HG02884 (cell line): ENCODE measurements around the gene OR13C9.
"Not testable (repeated sequence)": the region's sequence is repeated elsewhere in the genome, so short reads cannot be mapped to it uniquely, and the experiment has no call there.

ENCODE experiments used
- ATAC-seq: cut with Tn5 transposase; IDR thresholded peaks from one replicate; pipeline ENCODE4 v1.9.1; 2021; ENCODE audit warnings: mild to moderate bottlenecking, moderate library complexity; ENCODE audit not compliant: unreplicated experiment

The OR13C9 gene

GRCh38 chr9:104618104-104618503 is at the start of gene OR13C9:
Gene OR13C9 (minus strand): TSS chr9:104618204. CDS start chr9:104618204, 0 bp downstream.
- ATAC-seq, result no peak

GRCh38 chr9:104658496-104659195 is 40.6 kb upstream of the OR13C9 start:
- ATAC-seq, result no peak

GRCh38 chr9:104635456-104635855 is 17.5 kb upstream of the OR13C9 start:
- ATAC-seq, result no peak

GRCh38 chr9:104633976-104634520 is 16.0 kb upstream of the OR13C9 start:
- ATAC-seq, result no peak

- not testable (repeated sequence) for ATAC-seq
These were observed 8.0 kb upstream of the OR13C9 start for GRCh38 chr9:104625964-104626363.

GRCh38 chr9:104617418-104617817 is 586 bp downstream of the OR13C9 start:
- ATAC-seq, result no peak

GRCh38 chr9:104611213-104611612 is 6.8 kb downstream of the OR13C9 start:
- no peak for ATAC-seq

GRCh38 chr9:104608336-104608735 is 9.7 kb downstream of the OR13C9 start:
- no peak for ATAC-seq

- ATAC-seq, result no peak
These were observed 11.9 kb downstream of the OR13C9 start for GRCh38 chr9:104606152-104606551.

- not testable (repeated sequence) for ATAC-seq
These were observed 12.5 kb downstream of the OR13C9 start, which contains the start of gene OR13C2 for GRCh38 chr9:104605527-104605926. Gene OR13C2 (minus strand): TSS chr9:104605627. CDS start chr9:104605627, 0 bp downstream.

- no peak for ATAC-seq
These were observed 13.2 kb downstream of the OR13C9 start for GRCh38 chr9:104604801-104605200.

GRCh38 chr9:104599313-104599712 is 18.7 kb downstream of the OR13C9 start, which contains the start of gene OR13C5:
Gene OR13C5 (minus strand): TSS chr9:104599413. CDS start chr9:104599413, 0 bp downstream.
- not testable (repeated sequence) for ATAC-seq

- not testable (repeated sequence) for ATAC-seq
These were observed 19.3 kb downstream of the OR13C9 start for GRCh38 chr9:104598749-104599148.

GRCh38 chr9:104589626-104590025 is 28.4 kb downstream of the OR13C9 start:
- ATAC-seq, result no peak

- no peak for ATAC-seq
These were observed 31.4 kb downstream of the OR13C9 start for GRCh38 chr9:104586496-104587180.

GRCh38 chr9:104580562-104580961 is 37.4 kb downstream of the OR13C9 start:
- no peak for ATAC-seq

GRCh38 chr9:104577263-104577662 is 40.7 kb downstream of the OR13C9 start:
- ATAC-seq, result no peak

GRCh38 chr9:104575456-104575855 is 42.5 kb downstream of the OR13C9 start:
- ATAC-seq, result no peak

GRCh38 chr9:104572612-104573011 is 45.4 kb downstream of the OR13C9 start:
- ATAC-seq, result no peak

- ATAC-seq, result no peak
These were observed 49.1 kb downstream of the OR13C9 start, which contains the start of gene OR13C8 for GRCh38 chr9:104568868-104569267. Gene OR13C8 (plus strand): TSS chr9:104569168. CDS start chr9:104569168, 0 bp downstream.
